ENCODE results near the gene SPTB.

DNA sequence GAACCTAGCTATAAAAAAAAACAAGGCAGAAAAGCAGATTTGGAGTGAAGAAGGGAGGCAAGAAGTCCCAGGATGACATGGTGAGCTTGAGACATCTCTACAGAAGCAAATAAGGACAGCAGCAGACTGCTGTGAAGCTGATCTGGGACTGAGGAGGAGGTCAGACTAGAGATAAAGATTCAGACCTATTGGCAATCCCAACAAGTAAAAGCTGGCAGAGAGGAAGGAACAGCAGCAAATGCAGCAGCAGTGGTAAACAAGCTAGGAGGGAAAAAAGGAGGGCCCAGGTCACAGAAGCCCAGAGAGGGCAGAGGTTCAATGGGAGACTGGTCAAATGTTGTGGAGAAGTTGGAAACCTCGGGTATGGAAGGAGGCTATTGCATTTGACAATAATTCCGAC is 11.3 kb downstream of the SPTB start:
- TF ChIP-seq CTCF (tag by site-specific recombination; IDR thresholded peaks at IDR 0.05), result no peak
- TF ChIP-seq ZNF792 (tag by site-specific recombination; IDR thresholded peaks at IDR 0.05), result no peak
- TF ChIP-seq PATZ1 (tag by site-specific recombination; IDR thresholded peaks at IDR 0.05), result no peak
- no peak for TF ChIP-seq ZNF398 (tag by site-specific recombination; IDR thresholded peaks at IDR 0.05)
- TF ChIP-seq ZNF274 (IDR thresholded peaks at IDR 0.05; ENCODE audit: low read length), result no peak
- no peak for TF ChIP-seq ZNF274 (tag by site-specific recombination; IDR thresholded peaks at IDR 0.05; ENCODE audit: borderline replicate concordance)
- TF ChIP-seq, protein P1, sequence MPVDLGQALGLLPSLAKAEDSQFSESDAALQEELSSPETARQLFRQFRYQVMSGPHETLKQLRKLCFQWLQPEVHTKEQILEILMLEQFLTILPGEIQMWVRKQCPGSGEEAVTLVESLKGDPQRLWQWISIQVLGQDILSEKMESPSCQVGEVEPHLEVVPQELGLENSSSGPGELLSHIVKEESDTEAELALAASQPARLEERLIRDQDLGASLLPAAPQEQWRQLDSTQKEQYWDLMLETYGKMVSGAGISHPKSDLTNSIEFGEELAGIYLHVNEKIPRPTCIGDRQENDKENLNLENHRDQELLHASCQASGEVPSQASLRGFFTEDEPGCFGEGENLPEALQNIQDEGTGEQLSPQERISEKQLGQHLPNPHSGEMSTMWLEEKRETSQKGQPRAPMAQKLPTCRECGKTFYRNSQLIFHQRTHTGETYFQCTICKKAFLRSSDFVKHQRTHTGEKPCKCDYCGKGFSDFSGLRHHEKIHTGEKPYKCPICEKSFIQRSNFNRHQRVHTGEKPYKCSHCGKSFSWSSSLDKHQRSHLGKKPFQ (tag by site-specific recombination; IDR thresholded peaks at IDR 0.05), result no peak
- TF ChIP-seq ZNF76 (tag by site-specific recombination; IDR thresholded peaks at IDR 0.05; ENCODE audit: borderline replicate concordance, low read depth), result no peak
- TF ChIP-seq, protein P2, sequence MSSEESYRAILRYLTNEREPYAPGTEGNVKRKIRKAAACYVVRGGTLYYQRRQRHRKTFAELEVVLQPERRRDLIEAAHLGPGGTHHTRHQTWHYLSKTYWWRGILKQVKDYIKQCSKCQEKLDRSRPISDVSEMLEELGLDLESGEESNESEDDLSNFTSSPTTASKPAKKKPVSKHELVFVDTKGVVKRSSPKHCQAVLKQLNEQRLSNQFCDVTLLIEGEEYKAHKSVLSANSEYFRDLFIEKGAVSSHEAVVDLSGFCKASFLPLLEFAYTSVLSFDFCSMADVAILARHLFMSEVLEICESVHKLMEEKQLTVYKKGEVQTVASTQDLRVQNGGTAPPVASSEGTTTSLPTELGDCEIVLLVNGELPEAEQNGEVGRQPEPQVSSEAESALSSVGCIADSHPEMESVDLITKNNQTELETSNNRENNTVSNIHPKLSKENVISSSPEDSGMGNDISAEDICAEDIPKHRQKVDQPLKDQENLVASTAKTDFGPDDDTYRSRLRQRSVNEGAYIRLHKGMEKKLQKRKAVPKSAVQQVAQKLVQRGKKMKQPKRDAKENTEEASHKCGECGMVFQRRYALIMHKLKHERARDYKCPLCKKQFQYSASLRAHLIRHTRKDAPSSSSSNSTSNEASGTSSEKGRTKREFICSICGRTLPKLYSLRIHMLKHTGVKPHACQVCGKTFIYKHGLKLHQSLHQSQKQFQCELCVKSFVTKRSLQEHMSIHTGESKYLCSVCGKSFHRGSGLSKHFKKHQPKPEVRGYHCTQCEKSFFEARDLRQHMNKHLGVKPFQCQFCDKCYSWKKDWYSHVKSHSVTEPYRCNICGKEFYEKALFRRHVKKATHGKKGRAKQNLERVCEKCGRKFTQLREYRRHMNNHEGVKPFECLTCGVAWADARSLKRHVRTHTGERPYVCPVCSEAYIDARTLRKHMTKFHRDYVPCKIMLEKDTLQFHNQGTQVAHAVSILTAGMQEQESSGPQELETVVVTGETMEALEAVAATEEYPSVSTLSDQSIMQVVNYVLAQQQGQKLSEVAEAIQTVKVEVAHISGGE (tag by site-specific recombination; conservative IDR thresholded peaks at IDR 0.05; ENCODE audit: low read depth), result no peak

Measured in HEK293 (cell line).